ENCODE measurements around the gene TEX29. TPM values are rescaled to one million over a fixed set of nuclear protein-coding genes. Genes with fewer than 3 reads are reported as not detected.

TEX29 gene
- total and polyA plus RNA-seq, 7 donors: 0.79 to 2.1 (median 1.5) TPM; not detected in 4

GRCh38 chr13:111314852-111315251 lies 5.6 kb upstream of the TEX29 start:
- no peak overlapping the region for H3K27ac ChIP-seq
- DNase-seq: no peak
- intact Hi-C loops (cut with DNase I): no loop called here
- H3K9me3 ChIP-seq: peaks cover 0 to 3% (median under 1%) of the 10 kb centered on the region in 4 donors
- no peaks in the 10 kb centered on the region for H3K27me3 ChIP-seq
- 81 to 85% methylated on average over 6 of the region's 6 CpGs for WGBS, 2 donors
- H3K4me1 ChIP-seq: no peaks in the 10 kb centered on the region
- TF ChIP-seq POLR2AphosphoS5 (IDR thresholded peaks at IDR 0.05) (no peak), EP300 (IDR thresholded peaks at IDR 0.05) (no peak)
- peaks cover 0 to 5% (median 0%) of the 10 kb centered on the region in 4 donors for H3K36me3 ChIP-seq
- H3K4me3 ChIP-seq: no peak overlapping the region

DNA sequence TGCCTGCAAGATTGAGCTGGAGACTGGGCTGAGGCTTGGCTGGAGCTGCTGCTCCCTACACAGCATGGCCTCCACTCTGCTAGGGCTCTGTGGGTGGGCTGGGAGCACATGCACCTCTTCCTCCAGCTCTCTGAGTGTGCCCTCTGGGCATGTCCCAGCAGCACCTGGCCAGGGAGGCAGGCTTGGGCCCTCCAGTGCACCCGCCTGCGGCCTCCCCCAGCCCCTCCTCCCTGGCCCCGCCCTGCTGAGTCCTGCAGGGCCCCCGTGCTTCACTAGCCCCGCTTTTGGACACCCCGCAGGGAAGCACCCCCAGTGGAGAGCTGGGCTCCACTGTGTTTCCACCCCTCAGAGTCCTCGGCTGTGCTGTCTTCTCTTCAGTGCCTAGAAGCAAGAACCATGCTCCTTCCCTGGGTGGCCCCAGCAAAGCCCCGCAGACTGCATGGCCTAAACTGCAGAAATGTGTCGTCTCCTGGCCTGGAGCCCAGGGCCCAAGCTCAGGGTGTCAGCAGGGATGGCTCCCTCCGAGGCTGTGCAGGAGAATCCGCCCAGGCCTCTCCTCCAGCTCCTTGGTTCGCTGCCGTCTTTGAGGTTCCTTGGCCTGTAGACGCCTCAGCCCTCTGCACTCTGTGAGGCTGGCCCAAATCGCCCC lies 5.0 kb upstream of the TEX29 start:
- Histone ChIP-seq H3K4me3 (no peak overlapping the region), H3K4me1 (no peaks in the 10 kb centered on the region), H3K36me3 (peaks cover 0 to 5% (median 0%) of the 10 kb centered on the region in 4 donors), H3K27me3 (no peaks in the 10 kb centered on the region), H3K27ac (no peak overlapping the region), H3K9me3 (peaks cover 0 to 3% (median under 1%) of the 10 kb centered on the region in 4 donors)
- 87 to 91% methylated on average over 15 of the region's 15 CpGs for WGBS, 2 donors
- intact Hi-C loops (cut with DNase I): no loop called here
- TF ChIP-seq POLR2A (IDR thresholded peaks at IDR 0.05) (no peak), CTCF (IDR thresholded peaks at IDR 0.05) (no peak), POLR2AphosphoS5 (IDR thresholded peaks at IDR 0.05) (no peak)
- no peak for DNase-seq

DNA sequence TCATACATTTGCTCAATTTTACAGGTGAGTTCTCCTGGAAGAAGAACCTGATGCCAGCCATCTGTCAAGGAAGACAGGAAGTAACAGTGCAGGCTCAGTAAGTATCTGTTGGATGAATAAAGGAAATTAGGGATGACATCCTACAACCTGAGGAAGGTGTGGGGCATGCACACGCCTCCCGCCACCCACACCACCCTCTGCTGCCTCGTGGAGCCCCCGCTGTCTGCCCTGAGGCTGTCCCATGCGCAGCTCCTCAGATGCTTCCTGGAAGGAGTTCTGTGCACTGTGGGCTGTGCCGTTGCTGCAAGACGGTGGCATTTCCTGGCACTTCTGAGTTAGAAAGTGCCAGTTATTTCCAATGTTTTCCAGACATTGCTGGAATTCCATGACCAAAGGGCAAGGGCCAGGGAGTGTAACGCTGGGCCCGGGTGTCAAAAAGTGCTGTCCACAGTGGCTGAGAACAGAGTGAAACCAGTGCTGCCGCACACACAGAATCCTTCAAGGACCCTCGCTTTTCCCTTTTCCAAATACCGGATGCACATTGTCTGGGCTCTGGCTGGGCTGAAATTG lies 4.2 kb upstream of the TEX29 start:
- Histone ChIP-seq H3K4me1 (no peaks in the 10 kb centered on the region), H3K9me3 (peaks cover 0 to 3% (median under 1%) of the 10 kb centered on the region in 4 donors), H3K4me3 (no peak overlapping the region), H3K27ac (no peak overlapping the region), H3K36me3 (peaks cover 0 to 5% (median 0%) of the 10 kb centered on the region in 4 donors), H3K27me3 (no peaks in the 10 kb centered on the region)
- no peak for DNase-seq
- 87 to 90% methylated on average over 12 of the region's 12 CpGs for WGBS, 2 donors
- intact Hi-C loops (cut with DNase I): no loop called here
- no peak for TF ChIP-seq POLR2A (IDR thresholded peaks at IDR 0.05)
- no peak for TF ChIP-seq EP300 (IDR thresholded peaks at IDR 0.05)
- TF ChIP-seq CTCF (IDR thresholded peaks at IDR 0.05): no peak
- TF ChIP-seq POLR2AphosphoS5 (IDR thresholded peaks at IDR 0.05): no peak

GRCh38 chr13:111317042-111317550 lies 3.3 kb upstream of the TEX29 start:
- Histone ChIP-seq H3K27me3 (no peaks in the 10 kb centered on the region), H3K4me3 (no peak overlapping the region), H3K4me1 (no peaks in the 10 kb centered on the region), H3K36me3 (peaks cover 0 to 5% (median 0%) of the 10 kb centered on the region in 4 donors), H3K27ac (no peak overlapping the region), H3K9me3 (peaks cover 0 to 3% (median under 1%) of the 10 kb centered on the region in 4 donors)
- DNase-seq: no peak
- TF ChIP-seq CTCF (IDR thresholded peaks at IDR 0.05) (no peak), EP300 (IDR thresholded peaks at IDR 0.05) (no peak), POLR2AphosphoS5 (IDR thresholded peaks at IDR 0.05) (no peak), POLR2A (IDR thresholded peaks at IDR 0.05) (no peak)
- intact Hi-C loops (cut with DNase I): no loop called here
- WGBS, 2 donors: 93 to 95% methylated on average over 14 of the region's 14 CpGs

GRCh38 chr13:111317571-111318345 lies 2.7 kb upstream of the TEX29 start:
- whole genome bisulfite sequencing, 2 donors: 83 to 91% methylated on average over 29 of the region's 29 CpGs
- intact Hi-C loops (cut with DNase I): no loop called here

More at GRCh38 chr13:111317571-111318345, 2.7 kb upstream of the TEX29 start:
- no peaks in the 10 kb centered on the region for H3K4me1 ChIP-seq
- H3K27me3 ChIP-seq: no peaks in the 10 kb centered on the region
- no peak overlapping the region for H3K4me3 ChIP-seq
- TF ChIP-seq POLR2AphosphoS5 (IDR thresholded peaks at IDR 0.05) (no peak), EP300 (IDR thresholded peaks at IDR 0.05) (no peak), CTCF (IDR thresholded peaks at IDR 0.05) (no peak), POLR2A (IDR thresholded peaks at IDR 0.05) (no peak)
- DNase-seq: no peak
- no peak overlapping the region for H3K27ac ChIP-seq
- H3K36me3 ChIP-seq: peaks cover 0 to 2% (median 0%) of the 10 kb centered on the region in 4 donors
- H3K9me3 ChIP-seq: peaks cover 0 to 2% (median under 1%) of the 10 kb centered on the region in 4 donors
